ENCODE results near the gene PALLD.

PALLD gene

DNA sequence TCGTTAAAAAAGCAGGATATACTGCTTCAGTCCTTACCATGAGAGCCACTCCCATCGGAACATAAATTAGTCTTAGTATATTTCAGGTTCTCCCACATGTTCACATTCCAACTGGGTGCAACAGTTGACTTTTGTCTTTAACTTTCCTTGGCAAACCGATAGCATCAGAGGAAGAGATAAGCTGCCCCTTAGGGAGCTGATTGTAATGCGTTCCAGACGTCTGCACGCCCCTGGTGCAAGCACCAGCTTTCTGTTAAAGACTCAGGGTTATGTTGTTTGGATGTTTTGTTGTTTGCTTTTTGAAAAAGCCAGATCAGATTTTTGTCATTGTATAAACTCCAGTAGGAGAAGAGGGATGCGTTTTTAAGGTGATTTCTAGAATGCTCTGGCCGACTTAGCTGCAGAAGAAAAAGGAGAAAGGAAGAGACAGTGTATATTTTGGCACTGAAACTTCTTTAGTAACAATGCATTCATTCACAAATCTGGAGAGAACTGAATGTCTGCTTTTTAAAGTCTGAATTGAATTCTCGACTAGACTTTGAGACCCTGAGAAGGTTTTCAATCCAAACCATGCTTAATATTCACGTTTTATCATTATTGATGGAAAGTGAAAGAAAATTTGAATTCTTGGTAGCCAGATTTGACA is 352.3 kb downstream of the PALLD start:
- FAIRE-seq, result no peak
- no peak for DNase-seq (ENCODE audit: insufficient read length, low spot score)
- TF ChIP-seq, protein P1, sequence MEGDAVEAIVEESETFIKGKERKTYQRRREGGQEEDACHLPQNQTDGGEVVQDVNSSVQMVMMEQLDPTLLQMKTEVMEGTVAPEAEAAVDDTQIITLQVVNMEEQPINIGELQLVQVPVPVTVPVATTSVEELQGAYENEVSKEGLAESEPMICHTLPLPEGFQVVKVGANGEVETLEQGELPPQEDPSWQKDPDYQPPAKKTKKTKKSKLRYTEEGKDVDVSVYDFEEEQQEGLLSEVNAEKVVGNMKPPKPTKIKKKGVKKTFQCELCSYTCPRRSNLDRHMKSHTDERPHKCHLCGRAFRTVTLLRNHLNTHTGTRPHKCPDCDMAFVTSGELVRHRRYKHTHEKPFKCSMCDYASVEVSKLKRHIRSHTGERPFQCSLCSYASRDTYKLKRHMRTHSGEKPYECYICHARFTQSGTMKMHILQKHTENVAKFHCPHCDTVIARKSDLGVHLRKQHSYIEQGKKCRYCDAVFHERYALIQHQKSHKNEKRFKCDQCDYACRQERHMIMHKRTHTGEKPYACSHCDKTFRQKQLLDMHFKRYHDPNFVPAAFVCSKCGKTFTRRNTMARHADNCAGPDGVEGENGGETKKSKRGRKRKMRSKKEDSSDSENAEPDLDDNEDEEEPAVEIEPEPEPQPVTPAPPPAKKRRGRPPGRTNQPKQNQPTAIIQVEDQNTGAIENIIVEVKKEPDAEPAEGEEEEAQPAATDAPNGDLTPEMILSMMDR (IDR thresholded peaks at IDR 0.05; ENCODE audit: insufficient read depth, missing control alignments), result no peak

DNA sequence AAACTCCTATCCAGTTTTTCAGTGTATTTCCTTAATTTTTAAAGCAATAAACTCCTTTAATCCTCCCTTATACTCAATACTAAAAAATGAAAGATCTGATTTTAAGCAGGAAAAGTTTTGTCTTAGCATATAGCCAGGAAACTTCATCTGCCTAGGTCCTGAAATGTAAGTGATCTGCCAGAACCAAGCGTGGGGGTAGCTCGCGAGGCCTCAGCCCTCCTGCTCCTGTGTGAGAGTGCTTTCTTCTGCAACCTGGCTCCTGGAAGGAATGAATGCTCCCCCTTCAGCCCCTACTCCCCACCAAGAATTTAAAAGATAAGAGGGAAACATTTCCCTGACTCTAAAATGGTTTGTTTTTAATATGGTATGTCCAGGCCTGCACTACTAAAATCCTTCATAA is 353.1 kb downstream of the PALLD start:
- TF ChIP-seq, protein P1 (IDR thresholded peaks at IDR 0.05; ENCODE audit: insufficient read depth, missing control alignments), result no peak
- no peak for DNase-seq (ENCODE audit: insufficient read length, low spot score)
- no peak for FAIRE-seq

DNA sequence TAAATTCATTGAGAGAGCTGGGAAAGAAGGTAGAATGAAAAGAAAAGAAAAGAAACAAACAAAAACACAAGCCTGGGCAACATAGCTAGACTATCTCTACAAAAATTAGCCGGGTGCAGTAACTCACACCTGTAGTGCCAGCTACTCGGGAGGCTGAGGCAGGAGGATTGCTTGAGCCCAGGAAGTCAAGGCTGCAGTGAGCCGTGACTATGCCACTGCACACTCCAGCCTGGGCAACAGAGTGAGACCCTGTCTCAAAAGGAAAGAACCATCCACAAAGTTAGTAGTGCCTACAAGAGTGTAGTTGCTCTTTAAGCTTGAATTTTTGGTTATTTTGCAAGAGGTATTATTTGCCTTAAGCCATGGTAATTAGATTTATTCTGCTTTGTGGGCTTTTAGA is 355.5 kb downstream of the PALLD start:
- FAIRE-seq (no peak), DNase-seq (ENCODE audit: insufficient read length, low spot score) (no peak)
- TF ChIP-seq, protein P1 (IDR thresholded peaks at IDR 0.05; ENCODE audit: insufficient read depth, missing control alignments), result no peak

DNA sequence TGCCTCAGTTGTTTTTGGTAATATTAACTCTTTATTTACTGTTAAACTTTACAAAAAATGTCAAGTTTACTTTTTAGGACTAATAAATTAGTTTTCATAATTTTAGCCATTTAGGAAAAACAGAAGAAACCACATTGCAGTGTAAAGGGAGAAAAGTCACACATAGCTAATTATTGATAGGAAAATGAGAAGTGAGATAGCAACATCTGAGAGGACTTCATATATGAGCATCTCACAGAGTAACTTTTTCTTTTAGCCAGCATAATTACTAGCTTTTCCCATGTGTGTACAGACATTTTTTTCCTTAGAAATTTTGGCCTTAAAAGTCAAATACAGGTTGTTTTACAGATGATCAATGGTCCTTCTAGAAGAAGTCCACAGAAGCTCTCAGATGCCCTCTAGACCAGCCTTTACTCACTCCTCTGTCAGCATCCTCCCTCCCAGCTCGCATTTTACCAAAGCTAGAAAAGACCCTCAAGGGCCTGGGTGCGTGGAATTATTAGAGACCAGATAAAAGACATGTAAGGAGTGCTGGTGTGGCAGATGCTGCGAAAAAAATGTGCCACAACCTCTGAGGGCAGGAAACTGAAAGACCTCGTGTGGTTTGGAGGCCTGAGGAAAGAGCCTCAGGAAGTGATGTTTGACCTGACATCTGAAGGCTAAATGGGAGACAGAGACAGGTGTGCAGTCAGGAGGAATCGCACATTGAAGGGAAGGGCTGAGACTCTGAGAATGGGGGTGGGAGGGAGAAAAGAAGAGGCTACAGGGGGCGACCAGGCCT is 356.3 kb downstream of the PALLD start:
- no peak for DNase-seq (ENCODE audit: insufficient read length, low spot score)

DNA sequence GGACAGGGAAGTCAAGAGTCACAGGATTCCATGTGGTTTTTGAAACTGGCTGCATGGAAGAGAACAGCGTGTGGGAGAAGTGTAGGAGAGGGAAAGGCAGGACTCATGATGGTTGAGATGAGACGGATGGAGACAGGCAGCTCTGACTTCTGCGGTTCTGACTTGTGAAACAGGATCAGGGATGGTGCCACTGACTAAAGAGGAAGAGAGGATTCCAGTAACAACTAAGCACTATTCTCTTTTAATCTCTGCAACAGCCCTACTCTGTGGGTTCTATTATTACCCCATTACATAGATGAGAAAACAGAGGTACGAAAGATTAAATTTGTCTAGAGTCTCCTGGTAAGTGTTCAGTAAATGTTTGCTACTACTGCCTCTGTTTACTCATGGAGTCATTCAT is 356.9 kb downstream of the PALLD start:
- FAIRE-seq (no peak), DNase-seq (ENCODE audit: insufficient read length, low spot score) (no peak)
- TF ChIP-seq, protein P1 (IDR thresholded peaks at IDR 0.05; ENCODE audit: insufficient read depth, missing control alignments), result no peak

More for the DNA sequence above, 356.3 kb downstream of the PALLD start:
- TF ChIP-seq, protein P1 (IDR thresholded peaks at IDR 0.05; ENCODE audit: insufficient read depth, missing control alignments), result no peak
- no peak for FAIRE-seq

DNA sequence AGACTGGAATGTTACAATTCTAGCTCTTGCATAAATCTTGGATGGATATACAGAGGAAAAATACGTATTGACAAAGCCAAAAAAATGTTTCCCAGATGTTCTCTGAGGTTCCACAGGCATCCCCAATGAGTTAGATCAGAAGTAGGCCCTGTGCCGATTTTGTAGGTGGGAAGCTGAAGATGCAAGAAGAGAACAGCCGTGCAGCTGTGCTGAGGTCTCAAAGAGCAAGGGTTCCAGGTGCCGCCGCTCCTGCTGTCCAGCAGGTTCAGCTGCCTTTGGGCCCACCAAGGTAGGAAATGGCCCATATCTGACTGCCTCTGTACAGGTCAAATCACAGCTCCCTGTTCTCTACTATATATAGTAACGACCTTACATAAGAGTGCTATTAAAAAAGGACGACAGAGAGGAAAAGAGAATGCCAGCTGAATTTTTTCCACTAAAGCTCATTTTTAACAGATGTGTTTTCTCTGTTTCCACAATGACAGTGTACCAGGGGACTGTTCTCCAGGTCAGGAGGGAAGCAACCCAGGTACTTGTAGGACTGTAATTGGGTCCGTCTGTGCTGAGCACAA is 357.6 kb downstream of the PALLD start:
- no peak for DNase-seq (ENCODE audit: insufficient read length, low spot score)
- TF ChIP-seq, protein P1 (IDR thresholded peaks at IDR 0.05; ENCODE audit: insufficient read depth, missing control alignments), result no peak

DNA sequence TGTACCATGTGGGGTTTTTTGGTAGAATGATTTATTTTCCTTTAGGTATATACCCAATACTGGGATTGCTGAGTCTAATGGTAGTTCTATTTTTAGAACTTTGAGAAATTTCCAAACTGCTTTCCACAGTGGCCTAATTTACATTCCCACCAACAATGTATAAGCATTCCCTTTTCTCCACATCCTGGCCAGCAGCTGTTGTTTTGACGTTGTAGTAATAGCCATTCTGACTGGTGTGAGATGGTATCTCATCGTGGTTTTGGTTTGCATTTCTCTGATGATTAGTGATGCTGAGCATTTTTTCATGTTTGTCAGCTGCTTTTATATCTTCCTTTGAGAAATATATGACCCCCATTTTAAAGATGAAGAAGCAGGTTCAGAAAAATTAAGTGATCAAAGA is 359.5 kb downstream of the PALLD start:
- DNase-seq (ENCODE audit: insufficient read length, low spot score), result no peak
- TF ChIP-seq, protein P1 (IDR thresholded peaks at IDR 0.05; ENCODE audit: insufficient read depth, missing control alignments), result no peak
- no peak for FAIRE-seq

More for the DNA sequence above, 357.6 kb downstream of the PALLD start:
- no peak for FAIRE-seq

Measured in D721Med (cell line).